ENCODE measurements around the gene PLCXD3.

DNA sequence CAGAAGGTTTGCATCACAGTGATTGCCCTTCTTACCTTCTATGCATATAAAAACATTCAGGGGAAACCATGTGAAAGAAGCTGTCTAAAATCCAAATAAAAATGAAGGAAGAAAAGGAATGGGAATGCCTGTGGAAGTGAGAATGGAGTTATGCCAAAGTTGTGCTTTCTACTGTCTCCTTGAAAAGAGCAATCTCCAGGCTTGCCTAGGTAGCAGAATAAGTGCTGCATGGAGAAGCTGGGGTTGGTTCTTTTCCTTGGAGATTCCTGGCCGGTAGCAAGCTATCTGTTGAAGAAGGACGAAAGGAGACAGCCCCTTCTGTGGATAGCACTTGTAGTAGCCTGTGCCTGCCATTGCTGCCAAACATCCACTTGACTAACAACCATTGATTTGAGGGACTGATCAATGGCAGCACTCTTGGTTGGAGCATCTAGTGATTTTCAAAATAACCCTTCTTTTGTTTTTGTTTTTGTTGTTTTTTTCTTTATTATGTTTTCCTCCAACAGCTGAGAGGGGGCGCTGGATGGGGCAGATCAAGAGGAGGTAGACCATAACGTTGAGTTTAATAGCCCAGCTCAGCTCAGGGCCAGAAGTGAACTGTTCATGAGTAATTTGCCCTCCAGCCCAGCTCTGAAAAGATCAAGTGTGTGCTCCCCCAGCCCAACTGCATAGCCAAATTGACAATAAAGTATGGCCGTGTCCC is 1.6 kb downstream of the PLCXD3 start:
- TF ChIP-seq, protein P1, sequence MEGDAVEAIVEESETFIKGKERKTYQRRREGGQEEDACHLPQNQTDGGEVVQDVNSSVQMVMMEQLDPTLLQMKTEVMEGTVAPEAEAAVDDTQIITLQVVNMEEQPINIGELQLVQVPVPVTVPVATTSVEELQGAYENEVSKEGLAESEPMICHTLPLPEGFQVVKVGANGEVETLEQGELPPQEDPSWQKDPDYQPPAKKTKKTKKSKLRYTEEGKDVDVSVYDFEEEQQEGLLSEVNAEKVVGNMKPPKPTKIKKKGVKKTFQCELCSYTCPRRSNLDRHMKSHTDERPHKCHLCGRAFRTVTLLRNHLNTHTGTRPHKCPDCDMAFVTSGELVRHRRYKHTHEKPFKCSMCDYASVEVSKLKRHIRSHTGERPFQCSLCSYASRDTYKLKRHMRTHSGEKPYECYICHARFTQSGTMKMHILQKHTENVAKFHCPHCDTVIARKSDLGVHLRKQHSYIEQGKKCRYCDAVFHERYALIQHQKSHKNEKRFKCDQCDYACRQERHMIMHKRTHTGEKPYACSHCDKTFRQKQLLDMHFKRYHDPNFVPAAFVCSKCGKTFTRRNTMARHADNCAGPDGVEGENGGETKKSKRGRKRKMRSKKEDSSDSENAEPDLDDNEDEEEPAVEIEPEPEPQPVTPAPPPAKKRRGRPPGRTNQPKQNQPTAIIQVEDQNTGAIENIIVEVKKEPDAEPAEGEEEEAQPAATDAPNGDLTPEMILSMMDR (IDR thresholded peaks at IDR 0.05): no peak
- TF ChIP-seq POLR2AphosphoS5 (IDR thresholded peaks at IDR 0.05) (no peak), EP300 (IDR thresholded peaks at IDR 0.05) (no peak), POLR2A (IDR thresholded peaks at IDR 0.05) (no peak)

All from upper lobe of left lung (tissue), 4 donors.